NCI-H446 (cell line): Measurements from ENCODE around the gene SCFD2.
"Not testable (repeated sequence)": the region's sequence is repeated elsewhere in the genome, so short reads cannot be mapped to it uniquely, and the experiment has no call there.

Source experiments
- DNase-seq, 2 experiments: peaks; one replicate each; lab custom pipeline; 2025; lab: John Stamatoyannopoulos, UW

SCFD2 gene

GRCh38 chr4:53189011-53189410 lies 176.8 kb downstream of the SCFD2 start:
- DNase-seq, result no peak

- DNase-seq, result no peak
Measured at GRCh38 chr4:53186714-53187358, 179.0 kb downstream of the SCFD2 start.

DNA sequence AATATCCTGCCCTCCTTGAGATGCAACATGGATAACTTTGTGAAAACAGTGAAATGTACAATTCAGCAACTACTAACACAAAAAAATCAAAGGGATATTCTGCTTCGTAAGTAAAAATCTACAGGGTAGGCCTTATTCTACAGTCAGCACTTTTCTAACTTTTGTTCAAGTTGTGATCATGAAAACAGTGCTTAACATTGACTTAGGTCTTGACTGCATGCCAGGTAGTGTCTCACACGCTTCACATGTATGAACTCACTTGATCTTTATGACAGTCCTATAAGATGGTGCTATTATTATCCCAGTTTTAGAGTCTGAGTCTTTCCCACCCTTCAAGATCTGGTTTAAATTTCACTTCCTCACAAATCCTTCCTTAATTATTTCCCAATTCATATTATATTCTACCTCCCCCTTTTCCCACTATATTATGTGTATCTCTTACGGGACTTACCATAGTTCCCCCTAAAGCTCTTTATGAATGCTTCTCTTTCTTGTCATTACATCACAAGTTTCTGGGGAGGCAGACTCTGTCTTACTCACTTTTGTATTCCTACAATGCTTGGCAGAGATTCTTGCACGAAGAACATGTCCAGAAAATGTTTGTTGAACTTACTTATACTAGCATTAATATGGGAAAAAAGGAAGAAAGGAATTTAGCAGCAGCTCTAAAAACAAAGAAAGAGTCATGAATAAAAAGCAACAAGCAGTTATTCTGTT lies 179.8 kb downstream of the SCFD2 start:
- DNase-seq, result no peak

DNA sequence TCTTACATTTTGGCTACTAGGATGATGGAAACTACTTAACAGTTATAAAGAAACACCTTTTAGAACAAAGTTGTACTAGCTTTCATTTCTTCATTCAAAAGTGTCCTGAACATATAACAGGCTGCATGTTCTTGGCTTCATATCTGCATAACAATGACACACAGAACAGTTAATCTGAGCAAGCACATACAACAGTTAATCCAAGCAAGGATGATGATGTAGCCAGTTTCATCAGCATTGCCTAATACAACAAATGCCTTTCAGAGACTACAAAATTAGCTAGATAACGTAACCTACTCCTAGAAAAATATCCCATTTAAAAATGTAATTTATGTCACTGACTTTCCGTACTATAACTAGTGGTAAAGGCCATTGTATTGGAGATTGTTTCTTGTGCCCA lies 182.1 kb downstream of the SCFD2 start:
- no peak for DNase-seq

DNA sequence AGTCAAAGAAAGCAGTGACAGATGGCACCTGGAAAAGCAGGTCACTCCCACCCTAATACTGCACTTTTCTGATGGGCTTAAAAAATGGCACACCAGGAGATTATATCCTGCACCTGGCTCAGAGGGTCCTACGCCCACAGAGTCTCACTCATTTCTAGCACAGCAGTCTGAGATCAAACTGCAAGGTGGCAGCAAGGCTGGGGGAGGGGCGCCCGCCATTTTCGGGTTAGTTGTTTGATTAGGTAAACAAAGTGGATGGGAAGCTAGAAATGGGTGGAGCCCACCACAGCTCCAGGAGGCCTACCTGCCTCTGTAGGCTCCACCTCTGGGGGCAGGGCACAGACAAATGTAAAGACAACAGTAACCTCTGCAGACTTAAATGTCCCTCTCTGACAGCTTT lies 188.1 kb downstream of the SCFD2 start:
- not testable (repeated sequence) for DNase-seq

GRCh38 chr4:53175640-53176039 lies 190.2 kb downstream of the SCFD2 start:
- no peak for DNase-seq

DNA sequence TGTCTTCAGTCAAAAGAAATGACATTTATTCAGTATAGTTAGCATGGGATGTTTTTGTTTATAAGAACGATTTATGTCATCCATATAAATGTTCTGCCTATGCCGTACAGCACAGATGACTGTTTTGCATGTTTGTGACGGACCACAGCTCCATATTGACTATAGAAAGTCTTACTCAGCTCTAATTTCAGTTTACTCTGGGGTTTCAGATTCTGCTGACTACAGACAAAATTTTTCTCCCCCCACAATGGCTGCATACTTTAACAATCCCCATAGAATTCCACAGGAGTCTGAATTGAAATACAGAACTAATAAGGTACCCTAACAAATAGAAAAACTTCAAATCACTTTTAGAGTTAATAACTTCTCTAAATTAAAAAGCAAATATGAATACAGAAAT lies 191.0 kb downstream of the SCFD2 start:
- DNase-seq, result no peak

DNA sequence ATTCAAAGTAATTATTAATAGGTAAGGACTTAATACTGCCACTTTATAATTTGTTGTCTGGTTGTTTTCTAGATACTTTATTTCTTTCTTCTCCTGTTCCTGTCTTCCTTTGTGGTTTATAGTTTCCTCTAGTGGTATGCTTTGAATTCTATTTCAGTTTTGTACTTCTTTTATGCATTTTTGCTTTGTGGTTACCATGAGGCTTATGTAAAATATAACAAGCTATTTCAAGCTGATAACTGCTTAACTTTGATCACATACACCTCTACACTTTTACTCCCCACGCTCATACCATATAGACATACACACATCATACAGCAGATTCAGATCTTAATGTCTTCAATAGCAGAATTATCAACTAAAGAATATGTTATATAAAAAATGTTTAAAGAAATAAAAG lies 192.3 kb downstream of the SCFD2 start:
- DNase-seq, result no peak

DNA sequence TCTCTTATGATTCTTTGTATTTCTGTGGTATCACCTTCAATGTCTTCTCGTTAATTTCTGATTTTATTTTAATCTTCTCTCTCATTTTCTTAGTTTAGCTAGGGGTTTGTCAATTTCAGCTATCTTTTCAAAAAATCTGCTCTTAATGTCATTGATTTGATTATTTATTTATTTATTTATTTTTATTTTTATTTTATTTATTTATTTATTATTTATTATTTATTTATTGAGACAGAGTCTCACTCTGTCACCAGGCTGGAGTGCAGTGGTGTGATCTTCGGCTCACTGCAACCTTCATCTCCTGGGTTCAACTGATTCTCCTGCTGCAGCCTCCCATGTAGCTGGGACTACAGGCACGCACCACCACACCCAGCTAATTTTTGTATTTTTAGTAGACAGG lies 194.1 kb downstream of the SCFD2 start:
- DNase-seq, result no peak

DNA sequence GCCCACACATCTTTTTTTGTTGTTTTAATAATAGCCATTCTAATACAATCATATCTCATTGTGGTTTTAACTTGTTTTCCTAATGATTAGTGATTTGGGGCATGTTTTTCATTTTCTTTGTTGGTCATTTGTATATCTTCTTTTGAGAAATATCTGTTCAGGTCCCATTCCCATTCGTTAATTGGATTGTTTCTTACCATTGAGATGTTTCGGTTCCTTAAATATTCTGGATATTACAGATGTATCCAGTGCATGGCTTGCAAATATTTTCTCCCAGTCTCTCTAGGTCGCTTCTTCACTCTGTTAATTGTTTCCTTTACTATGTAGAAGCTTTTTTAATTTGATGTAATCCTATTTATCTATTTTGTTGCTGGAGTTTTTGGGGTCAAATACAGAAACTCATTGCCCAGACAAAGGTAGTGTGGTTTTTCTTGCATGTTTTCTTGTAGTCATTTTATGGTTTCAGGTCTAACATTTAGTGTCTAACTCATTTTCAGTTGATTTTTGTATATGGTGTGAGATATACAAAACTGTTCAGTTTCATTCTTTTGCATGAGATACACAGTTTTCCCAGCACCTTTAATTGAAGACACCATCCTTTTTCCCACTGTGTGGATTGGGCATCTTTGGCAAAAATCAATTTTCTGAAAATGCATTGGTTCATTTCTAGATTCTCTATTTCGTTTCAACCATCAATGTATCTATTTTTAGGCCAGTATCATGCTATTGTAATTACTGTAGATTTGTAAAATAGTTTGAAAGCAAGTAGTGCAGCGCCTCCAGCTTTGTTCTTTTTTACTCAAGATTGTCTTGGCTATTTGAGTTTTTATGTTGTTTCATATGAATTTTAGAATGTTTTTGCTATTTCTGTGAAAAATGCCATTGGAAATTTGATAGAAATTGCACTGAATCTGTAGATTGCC lies 195.9 kb downstream of the SCFD2 start:
- no peak for DNase-seq

DNA sequence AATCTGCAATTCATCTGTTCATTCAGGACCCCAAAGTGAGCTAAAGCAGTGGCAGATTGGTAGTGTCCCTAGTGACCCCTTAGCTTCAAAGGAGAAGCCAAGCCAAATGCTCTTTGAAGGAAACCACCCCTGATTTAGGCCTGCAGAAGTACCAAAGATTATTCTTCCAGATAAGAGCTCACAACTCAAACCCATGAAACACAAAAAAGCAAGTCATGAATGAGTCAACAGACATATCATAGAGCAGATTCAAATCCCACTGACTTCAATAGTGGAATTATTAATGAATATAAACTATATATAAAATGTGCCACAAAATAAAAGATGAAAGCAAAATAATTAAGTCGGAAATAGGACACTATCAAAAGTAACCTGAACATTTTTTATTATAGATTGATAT lies 197.6 kb downstream of the SCFD2 start:
- no peak for DNase-seq

DNA sequence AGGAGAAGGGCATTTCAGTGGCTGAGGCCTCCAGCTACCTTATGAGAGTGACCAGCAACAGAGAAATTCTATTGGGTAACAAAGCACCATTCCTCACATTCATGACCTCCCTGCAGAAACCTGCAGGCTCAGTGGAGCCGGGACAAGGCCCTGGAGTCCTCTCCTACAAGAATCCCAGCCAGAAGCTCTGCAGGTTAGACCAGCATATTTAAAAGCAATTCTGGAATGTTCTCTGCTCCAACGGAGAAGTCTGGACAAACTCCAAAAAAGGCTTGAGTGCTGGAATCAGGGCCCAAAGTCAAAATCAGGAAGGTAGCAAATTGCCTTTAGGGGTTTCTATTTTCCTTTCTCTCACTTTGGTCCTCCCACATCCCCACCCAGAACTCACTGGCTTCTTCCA lies 202.9 kb downstream of the SCFD2 start:
- no peak for DNase-seq

DNA sequence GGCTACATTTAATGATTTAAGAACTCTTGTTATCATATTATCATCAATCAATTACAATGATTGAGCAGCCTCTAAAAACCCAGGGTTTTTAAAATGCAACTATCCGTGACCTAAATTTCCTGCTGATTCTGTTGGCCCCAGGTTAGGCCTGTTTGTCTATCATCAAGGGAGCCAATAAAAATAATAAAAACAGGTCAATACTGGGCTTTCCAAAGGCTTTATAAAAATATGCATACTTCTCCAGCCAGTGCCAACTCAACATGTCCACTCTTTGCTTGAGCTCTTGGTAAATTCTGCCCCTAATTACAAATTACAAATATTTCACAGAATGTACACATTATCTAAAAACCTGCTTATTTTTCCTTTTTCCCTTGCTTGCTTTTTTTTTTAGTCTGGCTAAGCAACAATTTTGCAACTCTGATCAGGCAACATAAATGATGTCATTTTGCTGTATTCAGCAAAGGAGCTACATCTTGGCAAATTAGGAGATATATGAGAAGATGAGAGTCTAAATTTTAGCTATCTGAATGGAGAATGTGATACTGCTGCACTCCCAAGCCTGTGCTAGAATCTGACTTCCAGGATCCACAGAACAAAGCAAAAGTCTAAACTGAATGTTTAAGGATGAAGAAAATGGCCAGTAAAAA lies 204.0 kb downstream of the SCFD2 start:
- DNase-seq, result no peak

GRCh38 chr4:53161051-53161786 lies 204.6 kb downstream of the SCFD2 start:
- no peak for DNase-seq

GRCh38 chr4:53156896-53157295 lies 209.0 kb downstream of the SCFD2 start:
- no peak for DNase-seq

DNA sequence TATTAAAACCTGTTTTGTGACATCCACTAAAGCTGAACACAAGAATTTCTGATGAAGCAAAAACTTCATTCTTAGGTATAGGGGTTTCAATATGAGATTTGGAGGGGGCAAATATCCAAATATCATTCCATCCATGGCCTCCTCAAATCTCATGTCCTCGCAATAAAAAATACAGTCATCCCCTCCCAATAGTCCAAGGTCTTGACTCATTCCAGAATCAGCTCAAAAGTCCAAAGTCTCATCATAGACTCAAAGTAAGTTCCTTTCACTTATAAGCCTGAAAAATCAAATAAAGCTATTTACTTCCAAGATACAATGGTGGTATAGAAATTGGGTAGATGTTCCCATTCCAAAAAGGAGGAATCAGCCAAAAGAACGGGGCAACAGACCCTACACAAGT lies 213.4 kb downstream of the SCFD2 start:
- no peak for DNase-seq

- DNase-seq, result no peak
Measured at GRCh38 chr4:53151489-53151788, 214.4 kb downstream of the SCFD2 start.

- DNase-seq, result no peak
Measured at GRCh38 chr4:53150631-53151488, 215.0 kb downstream of the SCFD2 start.

DNA sequence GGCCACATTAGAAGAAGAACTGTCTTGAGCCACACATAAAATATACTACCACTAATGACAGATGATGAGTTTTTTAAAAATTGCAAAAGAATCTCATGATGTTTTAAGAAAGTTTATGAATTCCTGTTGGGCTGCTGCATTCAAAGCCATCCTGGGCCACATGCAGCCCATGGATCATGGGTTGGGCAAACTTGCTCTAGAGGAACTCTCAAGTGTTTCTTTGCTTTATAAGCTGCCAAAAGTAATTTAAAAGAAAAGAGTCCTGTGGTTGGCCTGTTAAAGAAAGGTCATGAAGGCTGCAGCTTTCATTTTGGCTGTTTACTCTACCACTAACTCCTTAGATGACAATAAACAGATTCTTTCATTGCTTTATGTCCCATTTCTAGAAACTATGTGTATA lies 218.2 kb downstream of the SCFD2 start:
- no peak for DNase-seq

DNA sequence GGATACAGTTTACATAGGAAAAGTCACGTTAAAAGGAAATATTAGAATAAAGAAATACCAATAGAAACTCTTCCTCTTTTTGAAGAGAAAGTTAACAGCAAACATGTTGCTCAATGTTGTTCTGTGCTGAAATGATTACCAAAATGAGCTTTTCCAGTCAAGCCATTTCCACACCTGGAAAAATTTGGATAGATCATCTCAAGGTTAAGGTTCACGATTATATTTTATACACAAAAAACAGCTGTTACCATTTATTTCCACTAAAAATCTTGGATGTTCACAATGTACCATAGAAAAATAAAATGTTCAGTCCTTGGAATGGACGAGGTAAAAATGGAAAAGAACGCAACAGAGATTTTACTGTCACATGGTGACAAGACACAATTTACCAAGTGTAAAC lies 218.7 kb downstream of the SCFD2 start:
- no peak for DNase-seq

DNA sequence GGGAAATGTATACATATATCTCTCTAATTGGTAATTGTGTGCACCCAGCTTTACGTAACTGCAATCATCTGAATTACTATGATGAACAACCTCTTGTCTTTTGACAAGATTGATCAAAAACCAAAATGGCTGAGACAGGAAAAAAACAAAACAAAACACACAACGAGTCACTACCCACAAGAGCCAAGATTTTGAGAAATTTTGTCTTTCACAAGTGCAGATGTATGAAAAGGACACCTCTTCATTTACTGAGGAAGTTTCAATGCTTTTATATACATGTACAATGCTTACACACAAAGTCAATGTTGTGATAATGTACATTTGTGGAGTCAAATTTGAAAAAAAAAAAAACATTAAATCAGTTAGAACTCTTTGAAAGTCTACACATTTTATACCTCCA lies 224.6 kb downstream of the SCFD2 start:
- no peak for DNase-seq
